ENCODE measurements around the gene NTNG2.

NTNG2 gene

DNA sequence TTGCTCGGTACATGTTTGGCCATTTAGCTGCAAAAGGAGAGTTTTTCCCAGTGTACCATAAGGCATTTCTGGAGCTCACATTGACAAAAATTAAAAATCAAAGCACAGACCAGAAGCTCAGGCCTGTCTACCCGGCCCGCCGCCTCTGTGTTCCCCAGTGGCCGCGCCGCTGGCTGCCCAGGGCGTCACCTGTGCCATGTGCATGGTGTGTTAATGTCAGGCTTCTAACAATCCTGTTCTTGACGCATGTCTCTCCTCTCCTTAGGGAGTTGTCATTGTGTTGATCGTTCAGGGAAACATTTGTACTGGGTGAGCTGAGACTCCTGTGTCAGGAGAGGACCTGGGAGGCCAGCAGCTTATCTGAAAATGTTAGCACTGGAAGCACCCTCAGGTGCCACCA, 9.6 kb upstream of the NTNG2 start:
- POLR2A ChIA-PET = no interaction called here

More for the DNA sequence above, 9.6 kb upstream of the NTNG2 start:
- CTCF ChIA-PET = interaction anchor here (1.0 to 2.2 kb wide), 2 partner anchors 18 to 390 kb away, joined by 3 to 6 read pairs; no protein-coding TSS in a partner anchor
- no peaks in the 10 kb centered on the region for H3K9me3 ChIP-seq (ENCODE audit: control insufficient read depth, insufficient read depth, low read depth, low read length)
- H3K4me1 ChIP-seq (ENCODE audit: control insufficient read depth, insufficient read depth, low read length) = no peaks in the 10 kb centered on the region
- H3K27ac ChIP-seq (ENCODE audit: extremely low read depth, low read depth, low read length) = no peak overlapping the region
- H3K4me3 ChIP-seq (ENCODE audit: low read depth, low read length) = no peak overlapping the region
- no peak for TF ChIP-seq ZNF76 (tag by site-specific recombination; IDR thresholded peaks at IDR 0.05; ENCODE audit: borderline replicate concordance, low read depth)
- TF ChIP-seq ZNF426 (tag by site-specific recombination; IDR thresholded peaks at IDR 0.05) = no peak
- no peak for TF ChIP-seq GLIS1 (tag by site-specific recombination; IDR thresholded peaks at IDR 0.05)
- TF ChIP-seq, protein P1, sequence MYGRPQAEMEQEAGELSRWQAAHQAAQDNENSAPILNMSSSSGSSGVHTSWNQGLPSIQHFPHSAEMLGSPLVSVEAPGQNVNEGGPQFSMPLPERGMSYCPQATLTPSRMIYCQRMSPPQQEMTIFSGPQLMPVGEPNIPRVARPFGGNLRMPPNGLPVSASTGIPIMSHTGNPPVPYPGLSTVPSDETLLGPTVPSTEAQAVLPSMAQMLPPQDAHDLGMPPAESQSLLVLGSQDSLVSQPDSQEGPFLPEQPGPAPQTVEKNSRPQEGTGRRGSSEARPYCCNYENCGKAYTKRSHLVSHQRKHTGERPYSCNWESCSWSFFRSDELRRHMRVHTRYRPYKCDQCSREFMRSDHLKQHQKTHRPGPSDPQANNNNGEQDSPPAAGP (tag by site-specific recombination; IDR thresholded peaks at IDR 0.05) = no peak
- TF ChIP-seq, protein P2, sequence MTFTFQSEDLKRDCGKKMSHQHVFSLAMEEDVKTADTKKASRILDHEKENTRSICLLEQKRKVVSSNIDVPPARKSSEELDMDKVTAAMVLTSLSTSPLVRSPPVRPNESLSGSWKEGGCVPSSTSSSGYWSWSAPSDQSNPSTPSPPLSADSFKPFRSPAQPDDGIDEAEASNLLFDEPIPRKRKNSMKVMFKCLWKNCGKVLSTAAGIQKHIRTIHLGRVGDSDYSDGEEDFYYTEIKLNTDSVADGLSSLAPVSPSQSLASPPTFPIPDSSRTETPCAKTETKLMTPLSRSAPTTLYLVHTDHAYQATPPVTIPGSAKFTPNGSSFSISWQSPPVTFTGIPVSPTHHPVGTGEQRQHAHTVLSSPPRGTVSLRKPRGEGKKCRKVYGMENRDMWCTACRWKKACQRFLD (tag by site-specific recombination; IDR thresholded peaks at IDR 0.05) = no peak
- TF ChIP-seq ZBTB17 (tag by site-specific recombination; IDR thresholded peaks at IDR 0.05) = no peak
- TF ChIP-seq ZNF549 (tag by site-specific recombination; IDR thresholded peaks at IDR 0.05) = no peak
- no peak for TF ChIP-seq ZFP37 (tag by site-specific recombination; IDR thresholded peaks at IDR 0.05)
- TF ChIP-seq SETDB1 (IDR thresholded peaks at IDR 0.05; ENCODE audit: insufficient read length, low read length) = no peak
- TF ChIP-seq, protein P3, sequence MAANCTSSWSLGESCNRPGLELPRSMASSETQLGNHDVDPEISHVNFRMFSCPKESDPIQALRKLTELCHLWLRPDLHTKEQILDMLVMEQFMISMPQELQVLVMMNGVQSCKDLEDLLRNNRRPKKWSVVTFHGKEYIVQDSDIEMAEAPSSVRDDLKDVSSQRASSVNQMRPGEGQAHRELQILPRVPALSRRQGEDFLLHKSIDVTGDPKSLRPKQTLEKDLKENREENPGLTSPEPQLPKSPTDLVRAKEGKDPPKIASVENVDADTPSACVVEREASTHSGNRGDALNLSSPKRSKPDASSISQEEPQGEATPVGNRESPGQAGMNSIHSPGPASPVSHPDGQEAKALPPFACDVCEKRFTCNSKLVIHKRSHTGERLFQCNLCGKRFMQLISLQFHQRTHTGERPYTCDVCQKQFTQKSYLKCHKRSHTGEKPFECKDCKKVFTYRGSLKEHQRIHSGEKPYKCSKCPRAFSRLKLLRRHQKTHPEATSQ (tag by site-specific recombination; IDR thresholded peaks at IDR 0.05) = no peak
- no peak for TF ChIP-seq KLF9 (tag by site-specific recombination; IDR thresholded peaks at IDR 0.05; ENCODE audit: low read depth)
- TF ChIP-seq ZNF133 (tag by site-specific recombination; IDR thresholded peaks at IDR 0.05) = no peak
- TF ChIP-seq, protein P4, sequence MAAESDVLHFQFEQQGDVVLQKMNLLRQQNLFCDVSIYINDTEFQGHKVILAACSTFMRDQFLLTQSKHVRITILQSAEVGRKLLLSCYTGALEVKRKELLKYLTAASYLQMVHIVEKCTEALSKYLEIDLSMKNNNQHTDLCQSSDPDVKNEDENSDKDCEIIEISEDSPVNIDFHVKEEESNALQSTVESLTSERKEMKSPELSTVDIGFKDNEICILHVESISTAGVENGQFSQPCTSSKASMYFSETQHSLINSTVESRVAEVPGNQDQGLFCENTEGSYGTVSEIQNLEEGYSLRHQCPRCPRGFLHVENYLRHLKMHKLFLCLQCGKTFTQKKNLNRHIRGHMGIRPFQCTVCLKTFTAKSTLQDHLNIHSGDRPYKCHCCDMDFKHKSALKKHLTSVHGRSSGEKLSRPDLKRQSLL (tag by site-specific recombination; IDR thresholded peaks at IDR 0.05) = no peak
- TF ChIP-seq, protein P5, sequence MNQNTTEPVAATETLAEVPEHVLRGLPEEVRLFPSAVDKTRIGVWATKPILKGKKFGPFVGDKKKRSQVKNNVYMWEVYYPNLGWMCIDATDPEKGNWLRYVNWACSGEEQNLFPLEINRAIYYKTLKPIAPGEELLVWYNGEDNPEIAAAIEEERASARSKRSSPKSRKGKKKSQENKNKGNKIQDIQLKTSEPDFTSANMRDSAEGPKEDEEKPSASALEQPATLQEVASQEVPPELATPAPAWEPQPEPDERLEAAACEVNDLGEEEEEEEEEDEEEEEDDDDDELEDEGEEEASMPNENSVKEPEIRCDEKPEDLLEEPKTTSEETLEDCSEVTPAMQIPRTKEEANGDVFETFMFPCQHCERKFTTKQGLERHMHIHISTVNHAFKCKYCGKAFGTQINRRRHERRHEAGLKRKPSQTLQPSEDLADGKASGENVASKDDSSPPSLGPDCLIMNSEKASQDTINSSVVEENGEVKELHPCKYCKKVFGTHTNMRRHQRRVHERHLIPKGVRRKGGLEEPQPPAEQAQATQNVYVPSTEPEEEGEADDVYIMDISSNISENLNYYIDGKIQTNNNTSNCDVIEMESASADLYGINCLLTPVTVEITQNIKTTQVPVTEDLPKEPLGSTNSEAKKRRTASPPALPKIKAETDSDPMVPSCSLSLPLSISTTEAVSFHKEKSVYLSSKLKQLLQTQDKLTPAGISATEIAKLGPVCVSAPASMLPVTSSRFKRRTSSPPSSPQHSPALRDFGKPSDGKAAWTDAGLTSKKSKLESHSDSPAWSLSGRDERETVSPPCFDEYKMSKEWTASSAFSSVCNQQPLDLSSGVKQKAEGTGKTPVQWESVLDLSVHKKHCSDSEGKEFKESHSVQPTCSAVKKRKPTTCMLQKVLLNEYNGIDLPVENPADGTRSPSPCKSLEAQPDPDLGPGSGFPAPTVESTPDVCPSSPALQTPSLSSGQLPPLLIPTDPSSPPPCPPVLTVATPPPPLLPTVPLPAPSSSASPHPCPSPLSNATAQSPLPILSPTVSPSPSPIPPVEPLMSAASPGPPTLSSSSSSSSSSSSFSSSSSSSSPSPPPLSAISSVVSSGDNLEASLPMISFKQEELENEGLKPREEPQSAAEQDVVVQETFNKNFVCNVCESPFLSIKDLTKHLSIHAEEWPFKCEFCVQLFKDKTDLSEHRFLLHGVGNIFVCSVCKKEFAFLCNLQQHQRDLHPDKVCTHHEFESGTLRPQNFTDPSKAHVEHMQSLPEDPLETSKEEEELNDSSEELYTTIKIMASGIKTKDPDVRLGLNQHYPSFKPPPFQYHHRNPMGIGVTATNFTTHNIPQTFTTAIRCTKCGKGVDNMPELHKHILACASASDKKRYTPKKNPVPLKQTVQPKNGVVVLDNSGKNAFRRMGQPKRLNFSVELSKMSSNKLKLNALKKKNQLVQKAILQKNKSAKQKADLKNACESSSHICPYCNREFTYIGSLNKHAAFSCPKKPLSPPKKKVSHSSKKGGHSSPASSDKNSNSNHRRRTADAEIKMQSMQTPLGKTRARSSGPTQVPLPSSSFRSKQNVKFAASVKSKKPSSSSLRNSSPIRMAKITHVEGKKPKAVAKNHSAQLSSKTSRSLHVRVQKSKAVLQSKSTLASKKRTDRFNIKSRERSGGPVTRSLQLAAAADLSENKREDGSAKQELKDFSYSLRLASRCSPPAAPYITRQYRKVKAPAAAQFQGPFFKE (tag by site-specific recombination; IDR thresholded peaks at IDR 0.05; ENCODE audit: borderline replicate concordance) = no peak
- TF ChIP-seq, protein P6, sequence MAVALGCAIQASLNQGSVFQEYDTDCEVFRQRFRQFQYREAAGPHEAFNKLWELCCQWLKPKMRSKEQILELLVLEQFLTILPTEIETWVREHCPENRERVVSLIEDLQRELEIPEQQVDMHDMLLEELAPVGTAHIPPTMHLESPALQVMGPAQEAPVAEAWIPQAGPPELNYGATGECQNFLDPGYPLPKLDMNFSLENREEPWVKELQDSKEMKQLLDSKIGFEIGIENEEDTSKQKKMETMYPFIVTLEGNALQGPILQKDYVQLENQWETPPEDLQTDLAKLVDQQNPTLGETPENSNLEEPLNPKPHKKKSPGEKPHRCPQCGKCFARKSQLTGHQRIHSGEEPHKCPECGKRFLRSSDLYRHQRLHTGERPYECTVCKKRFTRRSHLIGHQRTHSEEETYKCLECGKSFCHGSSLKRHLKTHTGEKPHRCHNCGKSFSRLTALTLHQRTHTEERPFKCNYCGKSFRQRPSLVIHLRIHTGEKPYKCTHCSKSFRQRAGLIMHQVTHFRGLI (tag by site-specific recombination; IDR thresholded peaks at IDR 0.05) = no peak
- H3K36me3 ChIP-seq (ENCODE audit: control insufficient read depth in 2 of 2, insufficient read depth in 1 of 2, low read length in 2 of 2) = no peaks in the 10 kb centered on the region
